GM19023 (cell line): Measurements from ENCODE around the gene DNASE1L1.

ENCODE experiments used
- ATAC-seq: cut with Tn5 transposase; IDR thresholded peaks from one replicate; pipeline ENCODE4 v1.9.1; 2021; ENCODE audit warnings: mild to moderate bottlenecking, moderate library complexity; ENCODE audit not compliant: unreplicated experiment

The DNASE1L1 gene

DNA sequence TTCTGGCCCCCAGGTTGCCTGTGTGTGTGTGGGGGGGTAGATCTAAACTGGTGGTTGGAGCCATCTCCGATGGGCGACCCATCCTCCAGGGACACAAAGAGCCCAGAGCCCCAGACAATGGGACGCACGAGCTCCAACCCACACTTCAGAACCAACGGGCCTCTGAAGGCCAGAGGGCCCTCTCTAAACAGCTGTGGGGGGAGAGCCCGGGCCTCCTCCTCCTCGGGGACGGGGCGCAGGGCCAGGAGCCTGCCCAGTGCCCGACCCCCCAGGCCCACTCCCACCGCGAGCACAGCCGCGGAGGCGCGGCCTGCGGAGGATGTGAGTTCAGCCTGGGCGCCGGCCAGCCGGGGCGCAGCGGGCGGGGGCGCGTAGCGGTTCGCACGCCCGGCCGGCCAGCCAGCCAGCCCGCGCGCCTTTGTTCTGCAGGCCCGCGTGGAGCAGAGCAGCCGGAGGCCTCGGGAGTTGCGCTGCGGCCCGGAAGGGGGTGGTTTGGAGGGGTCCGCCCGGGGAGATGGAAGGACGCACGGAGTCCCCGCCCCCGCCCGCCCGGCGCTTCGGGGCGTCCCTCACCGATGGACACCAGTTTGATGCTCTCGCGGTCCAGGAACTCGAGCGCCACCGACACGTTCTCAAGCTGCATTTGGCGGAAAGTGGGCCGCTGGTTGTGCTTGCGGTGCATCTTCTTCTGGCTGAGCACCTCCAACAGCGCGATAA lies 38.6 kb downstream of the DNASE1L1 start:
- no peak for ATAC-seq

- no peak for ATAC-seq
Observed at GRCh38 chrX:154369449-154370299, 39.4 kb downstream of the DNASE1L1 start.

DNA sequence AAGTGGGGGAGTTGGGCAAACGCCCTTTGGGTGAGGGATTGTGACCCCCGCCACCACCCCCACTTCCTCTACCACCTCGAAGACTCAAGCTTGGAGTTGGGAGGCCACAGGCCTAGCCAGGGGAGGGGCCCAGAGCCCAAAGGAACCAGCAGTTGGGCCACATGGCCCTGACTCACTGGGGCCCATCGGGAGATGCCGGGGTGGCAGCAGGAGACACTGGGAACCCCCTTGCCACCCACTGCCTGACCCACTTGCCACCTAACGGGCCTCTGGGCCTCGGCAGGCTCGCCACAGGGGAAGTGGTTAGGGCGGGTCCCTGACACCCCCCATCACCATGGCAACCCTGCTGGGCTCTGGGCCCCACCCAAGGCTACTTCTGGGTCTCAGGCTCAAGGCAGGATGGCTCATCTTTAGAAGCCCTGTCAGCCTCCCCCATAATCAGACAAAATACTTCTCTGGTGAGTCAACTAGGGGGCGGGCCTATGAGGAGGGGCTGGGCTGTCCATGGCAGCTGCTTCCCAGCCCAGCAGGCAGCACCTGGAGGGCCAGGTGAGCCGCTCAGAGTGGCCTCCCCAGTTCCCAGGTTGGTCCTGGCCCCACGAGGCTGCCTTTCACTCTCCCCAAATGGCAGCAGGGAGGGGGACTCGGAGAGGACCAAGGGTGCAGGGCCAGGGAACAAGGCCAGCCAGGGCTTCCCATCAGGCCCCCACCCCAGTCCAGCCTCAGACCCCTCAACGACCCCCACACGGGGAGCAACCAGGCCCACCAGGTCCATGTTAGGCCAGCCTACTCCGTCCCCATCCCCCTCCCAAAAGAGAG lies 40.2 kb downstream of the DNASE1L1 start:
- ATAC-seq, result no peak

GRCh38 chrX:154367474-154368308 lies 41.4 kb downstream of the DNASE1L1 start:
- ATAC-seq, result no peak

DNA sequence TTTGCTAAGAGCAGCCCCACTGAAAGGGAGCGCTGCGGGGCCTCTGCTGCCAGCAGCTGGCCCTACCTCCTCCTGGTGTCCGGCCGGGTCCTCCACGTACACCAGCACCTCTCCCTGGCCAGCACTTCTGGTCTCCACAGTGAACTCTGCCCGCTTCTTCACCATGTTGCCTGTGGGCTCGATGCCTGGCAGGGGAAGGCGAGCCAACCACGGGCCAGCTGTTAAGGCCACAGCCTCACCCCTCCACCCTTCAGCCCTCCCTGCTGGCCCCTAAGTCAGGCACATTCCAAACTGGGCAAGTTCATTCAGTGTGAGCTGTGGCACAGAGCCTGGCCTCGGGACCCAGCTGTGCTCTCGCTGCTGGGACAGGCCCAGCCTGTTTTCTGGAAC lies 42.4 kb downstream of the DNASE1L1 start:
- ATAC-seq, result no peak

GRCh38 chrX:154365997-154366665 lies 42.9 kb downstream of the DNASE1L1 start:
- no peak for ATAC-seq

GRCh38 chrX:154365052-154365600 lies 43.9 kb downstream of the DNASE1L1 start:
- no peak for ATAC-seq

- ATAC-seq, result no peak
Observed at GRCh38 chrX:154363706-154364439, 45.2 kb downstream of the DNASE1L1 start.

GRCh38 chrX:154362085-154362742 lies 46.8 kb downstream of the DNASE1L1 start:
- ATAC-seq, result no peak

DNA sequence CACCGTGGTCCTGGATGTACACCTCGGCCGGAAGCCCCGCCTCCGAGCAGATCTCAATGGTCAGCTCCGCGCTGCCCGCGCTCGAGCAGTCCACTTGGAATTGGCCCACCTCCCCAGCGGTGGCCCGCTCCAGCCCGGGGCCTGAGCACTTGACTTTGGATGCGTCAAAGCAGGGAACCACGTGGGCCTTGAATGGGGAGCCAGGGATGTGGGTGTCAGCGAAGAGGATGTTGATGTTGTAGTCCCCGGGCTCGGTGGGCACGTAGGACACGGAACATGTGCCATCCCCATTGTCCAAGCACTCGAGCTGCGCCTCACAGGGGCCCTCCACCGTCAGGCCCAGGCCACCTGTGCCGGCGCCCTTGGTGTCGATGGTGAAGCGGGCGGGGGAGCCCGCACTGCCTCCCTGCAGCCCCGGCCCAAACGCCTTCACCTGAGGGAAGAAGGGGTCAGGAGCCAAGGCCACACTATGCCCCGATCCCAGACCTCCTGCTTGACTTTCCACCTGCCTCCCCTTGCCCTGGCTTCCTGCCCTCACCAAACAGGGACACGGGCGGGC lies 48.8 kb downstream of the DNASE1L1 start:
- ATAC-seq, result no peak

DNA sequence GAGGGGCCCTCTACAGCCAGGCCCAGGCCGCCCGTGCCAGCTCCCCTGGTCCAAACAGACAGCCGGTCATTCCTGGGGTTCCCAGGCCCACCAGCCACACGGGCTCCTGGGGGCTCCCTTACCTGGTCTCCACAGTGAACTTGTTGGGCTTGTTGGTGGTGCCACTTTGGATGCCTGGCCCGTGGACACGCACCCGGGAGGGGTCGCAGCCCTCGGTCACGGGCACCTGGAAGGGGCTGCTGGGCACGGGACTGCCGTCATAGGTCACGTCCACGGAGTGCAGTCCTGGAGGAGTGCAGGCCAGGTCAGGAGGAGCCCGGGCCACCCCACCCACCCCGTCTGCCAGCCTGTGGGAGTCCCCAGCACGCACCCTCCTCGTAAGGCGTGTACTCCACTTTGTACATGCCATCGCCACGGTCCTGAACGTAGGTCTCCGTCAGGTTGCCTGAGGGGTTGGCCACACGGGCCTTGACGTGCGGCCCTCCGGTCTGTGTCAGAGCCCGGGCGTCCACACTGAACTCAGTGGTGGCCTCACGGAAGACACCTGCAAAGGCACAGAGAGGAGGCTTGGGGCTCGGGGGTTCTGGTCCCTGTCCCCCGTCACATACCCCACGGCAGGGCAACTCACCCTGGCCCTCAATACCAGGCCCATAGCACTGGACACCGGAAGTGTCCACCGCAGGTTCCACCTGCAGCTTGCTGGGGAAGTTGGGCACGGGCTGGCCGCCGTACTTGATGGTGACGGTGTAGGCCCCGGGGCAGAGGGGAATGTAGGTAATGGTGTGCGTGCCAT lies 49.5 kb downstream of the DNASE1L1 start:
- no peak for ATAC-seq

- ATAC-seq, result no peak
Observed at GRCh38 chrX:154358829-154359228, 50.2 kb downstream of the DNASE1L1 start.

DNA sequence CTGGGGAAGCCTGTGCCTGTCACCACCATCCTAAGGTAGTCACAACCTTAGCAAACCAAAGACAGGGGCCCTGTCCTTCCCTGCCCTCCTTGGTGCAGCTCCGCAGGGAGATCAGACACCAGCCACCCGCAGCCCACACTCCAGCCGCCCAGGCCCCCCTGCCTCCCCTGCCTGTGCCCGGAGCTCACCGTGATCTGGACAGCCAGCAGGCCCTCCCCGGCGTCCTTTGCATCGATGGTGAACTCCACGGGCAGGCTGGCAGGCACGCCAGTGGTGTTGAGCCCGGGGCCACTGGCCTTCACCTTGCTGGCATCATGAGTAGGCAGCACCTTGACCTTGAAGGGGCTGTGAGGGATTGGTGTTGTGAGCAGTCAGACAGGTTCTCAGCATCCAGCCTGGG lies 51.0 kb downstream of the DNASE1L1 start:
- no peak for ATAC-seq

DNA sequence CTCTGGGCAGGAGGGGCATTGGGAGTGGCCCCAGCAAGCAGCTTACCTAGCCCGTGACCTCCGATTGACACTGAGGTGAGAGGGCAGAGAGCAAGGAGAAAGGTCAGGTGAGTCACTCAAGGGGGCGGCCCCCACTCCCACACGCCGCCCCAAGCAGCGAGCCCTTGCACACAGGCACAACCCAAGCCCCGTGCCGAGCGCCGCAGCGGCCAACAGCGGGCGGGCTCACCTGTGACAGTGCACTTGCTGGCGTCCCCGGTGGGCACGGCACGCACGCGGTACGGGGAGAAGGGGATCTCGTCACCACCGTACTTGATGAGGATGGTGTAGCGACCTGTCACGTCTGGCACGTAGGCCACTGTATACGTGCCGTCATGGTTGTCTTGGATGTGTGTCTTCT lies 51.8 kb downstream of the DNASE1L1 start:
- ATAC-seq, result no peak

- no peak for ATAC-seq
Observed at GRCh38 chrX:154356596-154356995, 52.5 kb downstream of the DNASE1L1 start.

GRCh38 chrX:154355776-154356140 lies 53.3 kb downstream of the DNASE1L1 start:
- no peak for ATAC-seq

GRCh38 chrX:154355094-154355775 lies 53.8 kb downstream of the DNASE1L1 start:
- no peak for ATAC-seq
